Smooth muscle cell (in vitro differentiated cells): ENCODE results near the gene CCR4. TPM values are rescaled to one million over a fixed set of nuclear protein-coding genes. Genes with fewer than 3 reads are reported as not detected.

Experiments
- DNase-seq: peaks from one replicate; lab custom pipeline; 2025; ENCODE audit not compliant: unreplicated experiment; lab: John Stamatoyannopoulos, UW
- H2AFZ ChIP-seq: fragments of 200-600 bp; sonication (generic); 2 replicates; pipeline ENCODE4 v1.6.0; 2016; ENCODE audit warnings: antibody characterized with exemption, low read depth, mild to moderate bottlenecking
- H3F3A ChIP-seq: fragments of 200-600 bp; sonication (generic); 2 replicates; pipeline ENCODE4 v1.6.0; 2017; ENCODE audit warnings: antibody characterized with exemption, low read depth
- H3K27ac ChIP-seq: fragments of 200-600 bp; sonication (generic); 2 replicates; pipeline ENCODE4 v1.5.1; 2016; ENCODE audit warnings: low read depth, mild to moderate bottlenecking
- H3K27me3 ChIP-seq: fragments of 200-600 bp; sonication (generic); 2 replicates; pipeline ENCODE4 v1.6.1; 2016; ENCODE audit warnings: low read depth, mild to moderate bottlenecking
- H3K36me3 ChIP-seq: fragments of 200-600 bp; sonication (generic); 2 replicates; pipeline ENCODE4 v1.5.1; 2016; ENCODE audit warnings: low read depth
- H3K4me1 ChIP-seq: fragments of 200-600 bp; sonication (generic); 2 replicates; pipeline ENCODE4 v1.5.1; 2016; ENCODE audit warnings: low read depth
- H3K4me2 ChIP-seq: fragments of 200-600 bp; sonication (generic); 2 replicates; pipeline ENCODE4 v1.6.0; 2016; ENCODE audit warnings: mild to moderate bottlenecking
- H3K4me3 ChIP-seq: fragments of 200-600 bp; sonication (generic); 2 replicates; pipeline ENCODE4 v1.5.1; 2016; ENCODE audit warnings: mild to moderate bottlenecking
- H3K79me2 ChIP-seq: fragments of 200-600 bp; sonication (generic); 2 replicates; pipeline ENCODE4 v1.6.0; 2016; ENCODE audit warnings: low read depth, mild to moderate bottlenecking
- H3K9ac ChIP-seq: fragments of 200-600 bp; sonication (generic); 2 replicates; pipeline ENCODE4 v1.6.0; 2016; ENCODE audit warnings: low read depth
- H3K9me3 ChIP-seq: fragments of 200-600 bp; sonication (generic); replicated peaks from 2 replicates; pipeline ENCODE4 v1.5.1; 2016; ENCODE audit warnings: low read depth
- H4K20me1 ChIP-seq: fragments of 200-600 bp; sonication (generic); 2 replicates; pipeline ENCODE4 v1.6.0; 2016; ENCODE audit warnings: low read depth
- WGBS: methylation state at CpG from one replicate; pipeline ENCODE4 v1.1.7; 2016; ENCODE audit warnings: low lambda C conversion rate; 5-methylcytosine and 5-hydroxymethylcytosine counted together
- polyA plus RNA-seq: library from polyadenylated mRNA; unstranded; fragments of >200 nt; fragmentation: Nextera tagmentation; extraction: Ambion mirVana; gene quantifications from 2 replicates; pipeline ENCODE4 v1.2.1, GENCODE V29; 2016
- total RNA-seq: library from RNA; depleted of rRNA; stranded (reverse); fragments of >200 nt; gene quantifications from 2 replicates; pipeline ENCODE4 v1.2.3, GENCODE V29; 2014
- TF ChIP-seq, protein P1 (sequence below): fragments of 200-600 bp; sonication (generic); IDR thresholded peaks from 2 replicates; pipeline ENCODE4 v1.5.1; 2017; ENCODE audit warnings: borderline replicate concordance, mild to moderate bottlenecking, antibody characterized with exemption; ENCODE audit not compliant: insufficient read depth, poor library complexity, severe bottlenecking

The CCR4 gene
- total and polyA plus RNA-seq, 2 experiments from 2014 or later, result not detected

DNA sequence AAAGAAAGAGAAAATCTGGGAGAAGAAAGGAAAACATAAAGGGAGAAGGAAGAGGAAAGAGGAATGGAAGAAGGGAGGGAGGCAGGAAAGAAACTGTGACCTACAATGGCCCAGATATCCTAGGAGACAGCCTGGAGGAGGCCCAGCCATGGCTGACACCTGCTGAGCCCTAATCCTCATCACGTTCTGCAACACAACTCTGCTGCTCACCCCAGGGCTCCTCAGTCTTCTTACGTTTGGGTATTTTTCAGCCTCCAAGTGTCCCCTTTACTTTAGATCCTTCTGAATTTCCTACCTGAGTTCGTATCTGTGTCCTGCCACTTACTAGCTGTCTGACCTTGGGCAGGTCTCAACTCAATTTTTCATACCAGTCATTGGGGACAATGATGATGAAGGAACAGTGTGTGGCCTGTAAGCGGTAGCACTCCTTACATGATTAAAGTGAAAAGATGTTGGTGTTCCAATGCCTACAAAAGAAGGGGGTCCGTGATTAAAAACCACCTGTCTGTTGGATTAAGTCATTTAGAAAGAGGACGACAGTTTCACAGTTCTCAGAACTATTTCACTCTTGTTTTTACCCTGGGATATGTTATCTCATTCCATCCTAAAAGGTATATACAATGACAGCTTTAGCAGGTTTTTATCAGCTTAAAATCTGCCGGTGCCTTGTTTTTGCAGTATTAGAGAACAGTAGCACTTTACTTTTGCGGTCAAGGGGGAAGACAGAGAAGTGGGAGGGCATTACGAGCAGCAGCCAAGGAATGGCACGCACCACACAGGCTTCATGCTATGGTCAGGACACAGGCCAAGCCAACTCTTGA is 47.4 kb downstream of the CCR4 start:
- Histone ChIP-seq H3K9ac (no peak overlapping the region), H2AFZ (no peak overlapping the region), H3K9me3 (no peaks in the 10 kb centered on the region), H3K4me2 (no peak overlapping the region), H3K27me3 (no peaks in the 10 kb centered on the region), H3K36me3 (no peaks in the 10 kb centered on the region), H3K4me3 (no peak overlapping the region), H3K79me2 (no peaks in the 10 kb centered on the region), H4K20me1 (no peaks in the 10 kb centered on the region), H3F3A (no peaks in the 10 kb centered on the region), H3K27ac (no peak overlapping the region), H3K4me1 (no peaks in the 10 kb centered on the region)
- WGBS, result 94% methylated on average over 10 of the region's 10 CpGs
- DNase-seq, result no peak
- TF ChIP-seq, protein P1, sequence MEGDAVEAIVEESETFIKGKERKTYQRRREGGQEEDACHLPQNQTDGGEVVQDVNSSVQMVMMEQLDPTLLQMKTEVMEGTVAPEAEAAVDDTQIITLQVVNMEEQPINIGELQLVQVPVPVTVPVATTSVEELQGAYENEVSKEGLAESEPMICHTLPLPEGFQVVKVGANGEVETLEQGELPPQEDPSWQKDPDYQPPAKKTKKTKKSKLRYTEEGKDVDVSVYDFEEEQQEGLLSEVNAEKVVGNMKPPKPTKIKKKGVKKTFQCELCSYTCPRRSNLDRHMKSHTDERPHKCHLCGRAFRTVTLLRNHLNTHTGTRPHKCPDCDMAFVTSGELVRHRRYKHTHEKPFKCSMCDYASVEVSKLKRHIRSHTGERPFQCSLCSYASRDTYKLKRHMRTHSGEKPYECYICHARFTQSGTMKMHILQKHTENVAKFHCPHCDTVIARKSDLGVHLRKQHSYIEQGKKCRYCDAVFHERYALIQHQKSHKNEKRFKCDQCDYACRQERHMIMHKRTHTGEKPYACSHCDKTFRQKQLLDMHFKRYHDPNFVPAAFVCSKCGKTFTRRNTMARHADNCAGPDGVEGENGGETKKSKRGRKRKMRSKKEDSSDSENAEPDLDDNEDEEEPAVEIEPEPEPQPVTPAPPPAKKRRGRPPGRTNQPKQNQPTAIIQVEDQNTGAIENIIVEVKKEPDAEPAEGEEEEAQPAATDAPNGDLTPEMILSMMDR, result no peak

DNA sequence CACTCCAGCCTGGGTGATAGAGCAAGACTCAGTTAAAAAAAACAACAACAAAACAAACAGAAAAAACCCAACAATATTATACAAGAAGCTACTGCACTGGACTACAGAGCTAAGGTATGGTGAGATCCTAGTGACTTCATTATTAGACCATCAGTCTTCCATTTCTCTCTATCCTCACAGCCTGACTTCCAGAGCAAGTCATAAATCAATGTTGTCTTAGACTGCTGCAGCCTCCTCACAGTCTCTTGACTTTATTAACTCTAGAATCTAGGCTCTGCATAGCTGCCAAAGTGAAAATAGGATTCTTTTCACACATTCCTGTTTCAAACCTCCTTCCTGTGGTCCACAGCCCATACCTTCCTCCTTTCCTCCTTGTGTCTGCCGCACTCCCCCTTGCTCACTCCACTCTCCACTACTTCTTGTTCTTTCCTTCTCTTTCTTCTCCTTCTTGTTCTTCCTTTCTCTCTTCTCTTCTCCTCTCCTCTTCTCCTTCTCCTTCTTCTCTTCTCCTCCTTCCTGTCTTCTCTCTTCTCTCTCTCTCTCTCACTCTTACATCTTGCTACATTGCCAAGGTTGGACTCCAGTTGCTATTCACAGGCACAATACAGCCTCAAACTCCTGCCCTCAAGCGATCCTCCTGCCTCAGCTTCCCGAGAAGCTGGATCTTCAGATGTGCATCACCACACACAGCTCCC is 49.4 kb downstream of the CCR4 start:
- no peaks in the 10 kb centered on the region for H3F3A ChIP-seq
- no peak overlapping the region for H3K4me3 ChIP-seq
- H3K9ac ChIP-seq, result no peak overlapping the region
- WGBS, result 96% methylated on average over 3 of the region's 3 CpGs
- no peak for DNase-seq
- no peaks in the 10 kb centered on the region for H3K4me1 ChIP-seq
- no peaks in the 10 kb centered on the region for H3K36me3 ChIP-seq
- H3K9me3 ChIP-seq, result no peaks in the 10 kb centered on the region
- H3K79me2 ChIP-seq, result no peaks in the 10 kb centered on the region
- H4K20me1 ChIP-seq, result peaks cover 3% of the 10 kb centered on the region
- no peak overlapping the region for H3K4me2 ChIP-seq
- no peak overlapping the region for H3K27ac ChIP-seq
- H3K27me3 ChIP-seq, result no peaks in the 10 kb centered on the region
- TF ChIP-seq, protein P1, result no peak
- H2AFZ ChIP-seq, result no peak overlapping the region

DNA sequence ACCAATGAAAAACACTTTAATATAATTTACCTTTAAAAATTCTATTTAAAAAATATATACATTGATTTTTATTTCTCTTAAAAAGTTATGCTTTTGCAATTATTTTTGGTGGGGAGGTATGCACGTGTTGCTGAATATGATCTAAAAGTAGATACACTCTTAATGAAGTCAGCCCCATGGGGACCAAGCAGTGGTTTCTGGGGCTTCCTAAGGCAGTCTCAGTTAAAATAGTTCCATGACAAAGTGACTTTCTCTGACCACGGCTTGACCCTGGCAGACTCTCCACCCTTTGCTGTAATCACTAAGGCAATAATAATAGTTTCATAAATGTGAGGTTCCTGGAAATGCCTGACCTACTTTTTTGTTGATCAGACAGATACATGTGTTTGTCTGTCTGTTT is 50.4 kb downstream of the CCR4 start:
- no peaks in the 10 kb centered on the region for H3F3A ChIP-seq
- DNase-seq, result no peak
- no peaks in the 10 kb centered on the region for H3K9me3 ChIP-seq
- H4K20me1 ChIP-seq, result peaks cover 3% of the 10 kb centered on the region
- no peak overlapping the region for H3K27ac ChIP-seq
- no peaks in the 10 kb centered on the region for H3K4me1 ChIP-seq
- H3K36me3 ChIP-seq, result no peaks in the 10 kb centered on the region
- TF ChIP-seq, protein P1, result no peak
- no peak overlapping the region for H3K9ac ChIP-seq
- no peak overlapping the region for H3K4me3 ChIP-seq
- 84% methylated on average over 2 of the region's 2 CpGs for WGBS
- no peaks in the 10 kb centered on the region for H3K79me2 ChIP-seq
- H2AFZ ChIP-seq, result no peak overlapping the region
- H3K4me2 ChIP-seq, result no peak overlapping the region
- no peaks in the 10 kb centered on the region for H3K27me3 ChIP-seq
